Lower leg skin (tissue), 3 donors: ENCODE results near the gene FLNC.

Source experiments
- CTCF ChIP-seq, 3 donors: fragments of 450-650 bp; IDR thresholded peaks; one replicate each; pipeline ENCODE4 v1.5.1; 2016; ENCODE audit warnings: antibody characterized with exemption in 3 of 3, mild to moderate bottlenecking in 3 of 3, moderate library complexity in 2 of 3
- POLR2A ChIP-seq, 2 donors: fragments of 450-650 bp; IDR thresholded peaks; one replicate each; pipeline ENCODE4 v1.6.1; 2016 to 2017; ENCODE audit warnings: antibody characterized with exemption in 2 of 2, mild to moderate bottlenecking in 1 of 2, moderate library complexity in 1 of 2

- TF ChIP-seq CTCF (IDR thresholded peaks at IDR 0.05): no peak
- no peak for TF ChIP-seq POLR2A (IDR thresholded peaks at IDR 0.05)
These were observed 55.4 kb downstream of the FLNC start for GRCh38 chr7:128885370-128886187.
